ENCODE data around the gene LY6G6D. TPM values are rescaled to one million over a fixed set of nuclear protein-coding genes. Genes with fewer than 3 reads are reported as not detected.

The LY6G6D gene
- total RNA-seq, 1 experiment from 2014 or later, result not detected

- DNase-seq (ENCODE audit: low spot score), result no peak
These were observed 49.0 kb downstream of the LY6G6D start for GRCh38 chr6:31764198-31764597.

GRCh38 chr6:31765559-31765909, 50.4 kb downstream of the LY6G6D start:
- DNase-seq (ENCODE audit: low spot score), result no peak

GRCh38 chr6:31765910-31766794, 51.0 kb downstream of the LY6G6D start:
- DNase-seq (ENCODE audit: low spot score), result no peak

GRCh38 chr6:31767096-31767645, 52.0 kb downstream of the LY6G6D start:
- DNase-seq (ENCODE audit: low spot score), result no peak

Other genes with a start within 250 kb of the LY6G6D start
- gene MICB, start 217.2 kb upstream of the LY6G6D start, total RNA-seq (2014; rRNA removed; shearing (Covaris generic)), result 12.2 and 14.5 TPM in 2 replicates
- not detected in 2 replicates for gene MCCD1, start 186.4 kb upstream of the LY6G6D start, total RNA-seq (2014; rRNA removed; shearing (Covaris generic))
- gene DDX39B, start 173.3 kb upstream of the LY6G6D start, total RNA-seq (2014; rRNA removed; shearing (Covaris generic)), result 580 and 595 TPM in 2 replicates
- gene ATP6V1G2, start 168.7 kb upstream of the LY6G6D start, total RNA-seq (2014; rRNA removed; shearing (Covaris generic)), result 0.60 TPM in 1 of 2 replicates, not detected in the other
- gene NFKBIL1, start 167.7 kb upstream of the LY6G6D start, total RNA-seq (2014; rRNA removed; shearing (Covaris generic)), result 12.9 and 13.6 TPM in 2 replicates
- gene LTA, start 143.1 kb upstream of the LY6G6D start, total RNA-seq (2014; rRNA removed; shearing (Covaris generic)), result not detected in 2 replicates
- not detected in 2 replicates for gene TNF, start 139.8 kb upstream of the LY6G6D start, total RNA-seq (2014; rRNA removed; shearing (Covaris generic))
- not detected in 2 replicates for gene LTB, start 132.9 kb upstream of the LY6G6D start, total RNA-seq (2014; rRNA removed; shearing (Covaris generic))
- gene LST1, start 129.1 kb upstream of the LY6G6D start, total RNA-seq (2014; rRNA removed; shearing (Covaris generic)), result not detected in 2 replicates
- not detected in 2 replicates for gene NCR3, start 122.3 kb upstream of the LY6G6D start, total RNA-seq (2014; rRNA removed; shearing (Covaris generic))
- gene AIF1, start 100.1 kb upstream of the LY6G6D start, total RNA-seq (2014; rRNA removed; shearing (Covaris generic)), result not detected in 2 replicates
- 26.2 and 36.1 TPM in 2 replicates for gene PRRC2A, start 94.6 kb upstream of the LY6G6D start, total RNA-seq (2014; rRNA removed; shearing (Covaris generic))
- gene BAG6, start 62.7 kb upstream of the LY6G6D start, total RNA-seq (2014; rRNA removed; shearing (Covaris generic)), result 122 and 138 TPM in 2 replicates
- 0.91 and 1.1 TPM in 2 replicates for gene APOM, start 59.5 kb upstream of the LY6G6D start, total RNA-seq (2014; rRNA removed; shearing (Covaris generic))
- gene C6orf47, start 54.6 kb upstream of the LY6G6D start, total RNA-seq (2014; rRNA removed; shearing (Covaris generic)), result 19.3 and 20.8 TPM in 2 replicates
- 13.4 and 15.9 TPM in 2 replicates for gene GPANK1, start 50.4 kb upstream of the LY6G6D start, total RNA-seq (2014; rRNA removed; shearing (Covaris generic))
- 443 and 553 TPM in 2 replicates for gene CSNK2B, start 49.3 kb upstream of the LY6G6D start, total RNA-seq (2014; rRNA removed; shearing (Covaris generic))
- not detected in 2 replicates for gene LY6G5B, start 45.4 kb upstream of the LY6G6D start, total RNA-seq (2014; rRNA removed; shearing (Covaris generic))
- 0.97 TPM in 1 of 2 replicates, not detected in the other for gene LY6G5C, start 34.3 kb upstream of the LY6G6D start, total RNA-seq (2014; rRNA removed; shearing (Covaris generic))
- gene ABHD16A, start 12.0 kb upstream of the LY6G6D start, total RNA-seq (2014; rRNA removed; shearing (Covaris generic)), result 28.0 and 34.6 TPM in 2 replicates
- not detected in 2 replicates for gene LY6G6F, start 8.5 kb upstream of the LY6G6D start, total RNA-seq (2014; rRNA removed; shearing (Covaris generic))
- gene LY6G6C, start 6.4 kb downstream of the LY6G6D start, total RNA-seq (2014; rRNA removed; shearing (Covaris generic)), result not detected in 2 replicates
- gene MPIG6B, start 8.0 kb downstream of the LY6G6D start, total RNA-seq (2014; rRNA removed; shearing (Covaris generic)), result not detected in 2 replicates
- 75.2 and 101 TPM in 2 replicates for gene DDAH2, start 14.0 kb downstream of the LY6G6D start, total RNA-seq (2014; rRNA removed; shearing (Covaris generic))
- gene CLIC1, start 21.2 kb downstream of the LY6G6D start, total RNA-seq (2014; rRNA removed; shearing (Covaris generic)), result 710 and 730 TPM in 2 replicates
- gene MSH5, start 24.7 kb downstream of the LY6G6D start, total RNA-seq (2014; rRNA removed; shearing (Covaris generic)), result 5.3 and 10.8 TPM in 2 replicates
- 0.21 and 2.8 TPM in 2 replicates for gene SAPCD1, start 47.3 kb downstream of the LY6G6D start, total RNA-seq (2014; rRNA removed; shearing (Covaris generic))
- 0.37 and 2.2 TPM in 2 replicates for gene VWA7, start 62.0 kb downstream of the LY6G6D start, total RNA-seq (2014; rRNA removed; shearing (Covaris generic))
- gene VARS1, start 80.4 kb downstream of the LY6G6D start, total RNA-seq (2014; rRNA removed; shearing (Covaris generic)), result 37.3 and 37.5 TPM in 2 replicates
- 108 and 123 TPM in 2 replicates for gene LSM2, start 91.6 kb downstream of the LY6G6D start, total RNA-seq (2014; rRNA removed; shearing (Covaris generic))
- gene HSPA1L, start 99.9 kb downstream of the LY6G6D start, total RNA-seq (2014; rRNA removed; shearing (Covaris generic)), result 0.85 and 1.0 TPM in 2 replicates
- gene HSPA1A, start 100.2 kb downstream of the LY6G6D start, total RNA-seq (2014; rRNA removed; shearing (Covaris generic)), result 29.8 and 31.5 TPM in 2 replicates
- gene HSPA1B, start 112.4 kb downstream of the LY6G6D start, total RNA-seq (2014; rRNA removed; shearing (Covaris generic)), result 84.4 and 109 TPM in 2 replicates
- gene NEU1, start 147.5 kb downstream of the LY6G6D start, total RNA-seq (2014; rRNA removed; shearing (Covaris generic)), result 91.5 and 101 TPM in 2 replicates
- not detected in 2 replicates for gene SLC44A4, start 163.6 kb downstream of the LY6G6D start, total RNA-seq (2014; rRNA removed; shearing (Covaris generic))
- 44.6 and 49.6 TPM in 2 replicates for gene EHMT2, start 182.3 kb downstream of the LY6G6D start, total RNA-seq (2014; rRNA removed; shearing (Covaris generic))
- gene ZBTB12, start 186.7 kb downstream of the LY6G6D start, total RNA-seq (2014; rRNA removed; shearing (Covaris generic)), result 0.62 and 0.70 TPM in 2 replicates
- gene C2, start 212.4 kb downstream of the LY6G6D start, total RNA-seq (2014; rRNA removed; shearing (Covaris generic)), result 0.75 TPM in 1 of 2 replicates, not detected in the other
- gene CFB, start 230.7 kb downstream of the LY6G6D start, total RNA-seq (2014; rRNA removed; shearing (Covaris generic)), result 1.5 and 4.3 TPM in 2 replicates
- 140 and 141 TPM in 2 replicates for gene NELFE, start 243.6 kb downstream of the LY6G6D start, total RNA-seq (2014; rRNA removed; shearing (Covaris generic))
- gene SKIC2, start 243.8 kb downstream of the LY6G6D start, total RNA-seq (2014; rRNA removed; shearing (Covaris generic)), result 21.1 and 23.8 TPM in 2 replicates

All from H4 (cell line).